Measurements from ENCODE around the gene USH2A. TPM values are rescaled to one million over a fixed set of nuclear protein-coding genes. Genes with fewer than 3 reads are reported as not detected.

The USH2A gene
- total RNA-seq, 4 donors from 2014 or later, result under 0.01 TPM; not detected in 3

DNA sequence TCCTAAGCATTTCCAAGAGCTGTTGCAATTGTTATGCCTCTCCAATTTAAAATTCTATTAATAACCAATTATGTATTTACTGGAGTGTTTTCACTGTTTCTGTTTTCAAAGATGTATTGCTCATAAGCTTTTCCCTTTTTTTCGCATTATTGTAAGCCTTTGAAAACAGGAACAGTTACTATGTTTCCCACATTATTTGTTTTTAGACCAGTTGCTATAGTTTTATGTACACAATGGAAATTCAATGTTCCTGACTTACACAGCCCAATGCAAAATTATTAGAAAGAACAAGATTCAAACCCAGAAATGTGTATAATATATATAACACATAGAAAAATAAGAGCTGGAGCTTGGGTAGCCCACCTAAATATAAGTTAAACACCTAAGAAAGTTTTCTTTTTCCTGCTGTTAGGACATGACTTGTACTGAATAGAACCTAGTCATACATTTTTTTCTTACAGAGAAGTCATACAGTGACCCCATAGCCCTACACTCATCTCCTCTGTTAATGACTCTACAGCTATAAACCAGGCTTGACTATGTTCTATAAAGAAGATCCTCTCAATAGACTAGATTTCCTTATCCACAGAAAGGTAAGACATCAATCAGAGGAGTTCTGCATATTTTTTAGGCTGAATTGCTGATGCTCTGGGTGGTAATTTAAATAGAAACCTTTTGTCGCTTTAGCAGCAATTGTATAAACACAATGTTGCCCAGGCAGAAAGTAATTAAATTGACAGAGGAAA lies 299.6 kb downstream of the USH2A start:
- DNase-seq, result no peak

DNA sequence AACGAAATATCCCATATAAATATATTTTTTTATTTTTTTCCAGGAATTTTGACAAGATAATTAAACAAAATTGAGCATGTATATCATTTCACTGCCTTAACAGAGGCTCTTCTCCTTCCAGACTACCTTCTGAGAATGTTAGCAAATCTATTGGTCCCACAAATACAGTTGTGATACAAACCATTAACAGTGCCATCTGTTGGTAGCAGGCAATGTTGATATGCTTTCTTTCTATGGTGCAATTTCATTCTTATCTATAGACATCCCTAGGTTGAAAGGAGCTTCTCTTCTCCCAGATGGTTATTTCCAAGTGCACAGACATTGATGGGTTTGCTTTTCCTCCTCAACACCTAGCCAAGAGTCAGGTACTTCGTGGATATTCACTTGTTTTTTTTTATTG lies 303.6 kb downstream of the USH2A start:
- 35 to 36% methylated on average over 2 of the region's 2 CpGs for WGBS, 2 donors (ENCODE audit: low coverage in 1 of 2)
- no peaks in the 10 kb centered on the region for H3K36me3 ChIP-seq
- no peak overlapping the region for H3K27ac ChIP-seq
- no peak overlapping the region for H3K4me3 ChIP-seq
- TF ChIP-seq EP300 (IDR thresholded peaks at IDR 0.05; ENCODE audit: low read depth) (no peak), POLR2A (IDR thresholded peaks at IDR 0.05) (no peak)
- TF ChIP-seq, protein P1, sequence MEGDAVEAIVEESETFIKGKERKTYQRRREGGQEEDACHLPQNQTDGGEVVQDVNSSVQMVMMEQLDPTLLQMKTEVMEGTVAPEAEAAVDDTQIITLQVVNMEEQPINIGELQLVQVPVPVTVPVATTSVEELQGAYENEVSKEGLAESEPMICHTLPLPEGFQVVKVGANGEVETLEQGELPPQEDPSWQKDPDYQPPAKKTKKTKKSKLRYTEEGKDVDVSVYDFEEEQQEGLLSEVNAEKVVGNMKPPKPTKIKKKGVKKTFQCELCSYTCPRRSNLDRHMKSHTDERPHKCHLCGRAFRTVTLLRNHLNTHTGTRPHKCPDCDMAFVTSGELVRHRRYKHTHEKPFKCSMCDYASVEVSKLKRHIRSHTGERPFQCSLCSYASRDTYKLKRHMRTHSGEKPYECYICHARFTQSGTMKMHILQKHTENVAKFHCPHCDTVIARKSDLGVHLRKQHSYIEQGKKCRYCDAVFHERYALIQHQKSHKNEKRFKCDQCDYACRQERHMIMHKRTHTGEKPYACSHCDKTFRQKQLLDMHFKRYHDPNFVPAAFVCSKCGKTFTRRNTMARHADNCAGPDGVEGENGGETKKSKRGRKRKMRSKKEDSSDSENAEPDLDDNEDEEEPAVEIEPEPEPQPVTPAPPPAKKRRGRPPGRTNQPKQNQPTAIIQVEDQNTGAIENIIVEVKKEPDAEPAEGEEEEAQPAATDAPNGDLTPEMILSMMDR (IDR thresholded peaks at IDR 0.05), result peak in 2 of 5 experiments; percentile 14 to 19
- no peaks in the 10 kb centered on the region for H3K4me1 ChIP-seq
- intact Hi-C loops (cut with DNase I; ENCODE audit: low total_unique reads) (no loop called here), in situ Hi-C loops (cut with MboI; ENCODE audit: low pct_ligation_motif_present in 1 of 4, low pct_unique_long_range_greater_than_20kb in 1 of 4, low sequenced_read_pairs in 3 of 4) (no loop called here)
- no peak for DNase-seq
- H3K9me3 ChIP-seq, result no peaks in the 10 kb centered on the region
- no peaks in the 10 kb centered on the region for H3K27me3 ChIP-seq

More for the DNA sequence above, 299.6 kb downstream of the USH2A start:
- Histone ChIP-seq H3K27ac (no peak overlapping the region), H3K36me3 (no peaks in the 10 kb centered on the region), H3K27me3 (no peaks in the 10 kb centered on the region), H3K4me3 (no peak overlapping the region), H3K9me3 (no peaks in the 10 kb centered on the region), H3K4me1 (no peaks in the 10 kb centered on the region)
- TF ChIP-seq, protein P1 (IDR thresholded peaks at IDR 0.05), result no peak
- TF ChIP-seq POLR2AphosphoS5 (IDR thresholded peaks at IDR 0.05), result no peak
- no peak for TF ChIP-seq POLR2A (IDR thresholded peaks at IDR 0.05)
- 0 to 51% methylated on average over 1 to 2 of the region's 2 CpGs for WGBS, 2 donors (ENCODE audit: low coverage in 1 of 2)
- intact Hi-C loops (cut with DNase I; ENCODE audit: low total_unique reads), result no loop called here
- in situ Hi-C loops (cut with MboI; ENCODE audit: low pct_ligation_motif_present in 1 of 4, low pct_unique_long_range_greater_than_20kb in 1 of 4, low sequenced_read_pairs in 3 of 4), result no loop called here

DNA sequence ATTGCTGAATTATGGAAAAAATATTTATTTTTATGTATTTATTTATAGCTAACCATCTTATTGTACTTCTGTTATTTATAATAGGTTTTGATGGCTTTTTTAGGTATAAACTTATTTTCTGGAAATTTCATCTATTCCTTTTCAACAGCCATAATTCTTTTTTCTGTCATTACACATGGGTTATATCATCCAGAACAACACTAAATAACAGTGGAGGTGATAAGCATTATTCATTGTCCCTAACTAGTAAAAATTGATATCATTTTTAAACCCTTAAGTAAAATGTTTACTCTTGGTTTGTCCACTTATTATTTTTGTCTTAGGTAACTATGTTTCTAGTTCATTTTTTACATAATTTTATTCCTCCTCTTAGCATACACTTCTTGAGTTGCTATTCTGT lies 309.1 kb downstream of the USH2A start:
- H3K4me3 ChIP-seq, result no peak overlapping the region
- H3K36me3 ChIP-seq, result no peaks in the 10 kb centered on the region
- no peak for DNase-seq
- in situ Hi-C loops (cut with MboI; ENCODE audit: low pct_ligation_motif_present in 1 of 4, low pct_unique_long_range_greater_than_20kb in 1 of 4, low sequenced_read_pairs in 3 of 4) (no loop called here), intact Hi-C loops (cut with DNase I; ENCODE audit: low total_unique reads) (no loop called here)
- no peaks in the 10 kb centered on the region for H3K27me3 ChIP-seq
- TF ChIP-seq POLR2AphosphoS5 (IDR thresholded peaks at IDR 0.05) (no peak), POLR2A (IDR thresholded peaks at IDR 0.05) (no peak), EP300 (IDR thresholded peaks at IDR 0.05; ENCODE audit: low read depth) (no peak)
- TF ChIP-seq, protein P1 (IDR thresholded peaks at IDR 0.05), result no peak
- H3K4me1 ChIP-seq, result no peaks in the 10 kb centered on the region
- H3K9me3 ChIP-seq, result no peaks in the 10 kb centered on the region
- no peak overlapping the region for H3K27ac ChIP-seq

DNA sequence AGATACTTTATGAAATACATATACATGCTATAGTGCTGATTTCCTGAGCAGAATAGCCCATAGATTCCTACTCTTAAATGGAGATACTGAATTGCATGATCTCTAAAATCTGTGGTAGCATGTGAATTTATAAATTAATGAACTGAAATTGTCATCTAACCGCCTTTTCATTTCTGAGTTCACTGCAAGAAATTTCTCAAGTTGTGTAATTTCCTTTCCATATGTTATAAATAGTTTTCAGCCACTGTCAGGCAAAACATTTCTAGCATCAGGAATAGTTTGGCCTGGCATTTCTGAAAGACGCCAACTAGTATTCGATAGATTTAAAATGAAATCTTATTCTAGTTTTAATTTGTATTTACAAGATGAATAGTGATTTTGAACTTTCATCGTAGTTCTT lies 310.1 kb downstream of the USH2A start:
- WGBS, 2 donors (ENCODE audit: low coverage in 1 of 2), result 80 to 85% methylated on average over 4 of the region's 4 CpGs
- in situ Hi-C loops (cut with MboI; ENCODE audit: low pct_ligation_motif_present in 1 of 4, low pct_unique_long_range_greater_than_20kb in 1 of 4, low sequenced_read_pairs in 3 of 4) (no loop called here), intact Hi-C loops (cut with DNase I; ENCODE audit: low total_unique reads) (no loop called here)
- Histone ChIP-seq H3K27ac (no peak overlapping the region), H3K27me3 (no peaks in the 10 kb centered on the region), H3K4me3 (no peak overlapping the region), H3K4me1 (no peaks in the 10 kb centered on the region), H3K9me3 (no peaks in the 10 kb centered on the region), H3K36me3 (no peaks in the 10 kb centered on the region)
- no peak for DNase-seq
- TF ChIP-seq EP300 (IDR thresholded peaks at IDR 0.05; ENCODE audit: low read depth), result no peak
- TF ChIP-seq, protein P1 (IDR thresholded peaks at IDR 0.05), result no peak
- no peak for TF ChIP-seq POLR2A (IDR thresholded peaks at IDR 0.05)
- TF ChIP-seq POLR2AphosphoS5 (IDR thresholded peaks at IDR 0.05), result no peak

All from transverse colon (tissue), 4 donors.